K562 (cell line): ENCODE results near the gene ITGBL1. TPM values are rescaled to one million over a fixed set of nuclear protein-coding genes. Genes with fewer than 3 reads are reported as not detected.

Experiments
- ATAC-seq: fragments of 200-7000 bp; cut with Tn5 transposase; 3 replicates; pipeline ENCODE4 v1.9.1; 2020; ENCODE audit warnings: moderate library complexity
- BruUV-seq: library from RNA; stranded (reverse); fragments of 400-500 nt; replicated peaks from 2 replicates; lab custom pipeline; 2021; lab: Mats Ljungman, UMichigan
- CTCF ChIA-PET: fragments of 300-600 bp; formaldehyde crosslinking; extraction: SDS; loops from one replicate; lab custom pipeline; 2021; ENCODE audit warnings: low intra/inter-chr PET ratio; lab: Yijun Ruan, JAX
- POLR2A ChIA-PET: fragments of 300-600, 350-650 bp; sonication (Branson Sonifier 250); formaldehyde crosslinking; extraction: SDS; loops from one replicate; lab custom pipeline; 2021; ENCODE audit warnings: antibody characterized with exemption, inconsistent platforms; lab: Yijun Ruan, JAX
- DNase-seq, 4 experiments: peaks; one replicate each; pipeline versions ENCODE4 v3.0.0 to v3.0.0-alpha.2; 2011 to 2018; ENCODE audit warnings: low spot score in 3 of 4, mixed read lengths in 3 of 4; ENCODE audit errors: extremely low read depth in 1 of 4
- FAIRE-seq: peaks from 2 replicates; lab custom pipeline; 2011; peaks lifted over from hg19 to GRCh38; lab: Jason Lieb, UNC
- H2AFZ ChIP-seq: 2 replicates; pipeline ENCODE4 v1.6.0; 2011; ENCODE audit warnings: low read depth, low read length, control low read depth, inconsistent platforms
- H3K27ac ChIP-seq: fragments of 200-600 bp; 3 replicates; pipeline ENCODE4 v1.8.0; 2011; ENCODE audit warnings: low read depth, mild to moderate bottlenecking, control low read depth, inconsistent platforms, low read length, moderate library complexity, mixed read lengths; ENCODE audit errors: extremely low read depth
- H3K27me3 ChIP-seq, 2 experiments: fragments of 300-600 bp in 1 of 2; 2 replicates in 1 of 2; 3 replicates in 1 of 2; pipeline versions ENCODE4 v1.6.0 to v1.8.0; 2011; ENCODE audit warnings: inconsistent platforms in 2 of 2, low read length in 2 of 2, mild to moderate bottlenecking in 1 of 2, mixed read lengths in 1 of 2, moderate library complexity in 1 of 2; ENCODE audit not compliant: control insufficient read depth in 2 of 2, insufficient read depth in 2 of 2
- H3K36me3 ChIP-seq: fragments of 300-600 bp; 3 replicates; pipeline ENCODE4 v1.8.0; 2011; ENCODE audit warnings: mild to moderate bottlenecking, low read length, inconsistent platforms; ENCODE audit not compliant: control insufficient read depth, insufficient read depth
- H3K4me1 ChIP-seq, 2 experiments: fragments of 200-600 bp in 1 of 2; replicated peaks in 1 of 2; 2 replicates in 1 of 2; 3 replicates in 1 of 2; pipeline versions ENCODE4 v1.5.1 to v1.8.0; 2011; ENCODE audit warnings: inconsistent platforms in 2 of 2, low read length in 2 of 2, mild to moderate bottlenecking in 1 of 2, mixed read lengths in 1 of 2, moderate library complexity in 1 of 2; ENCODE audit not compliant: control insufficient read depth in 2 of 2, insufficient read depth in 2 of 2
- H3K4me2 ChIP-seq: 2 replicates; pipeline ENCODE4 v1.6.1; 2011; ENCODE audit warnings: low read length, control low read depth, inconsistent platforms, mixed read lengths; ENCODE audit not compliant: insufficient read depth
- H3K4me3 ChIP-seq: fragments of 200-600 bp; sonication (generic), shearing (Covaris generic); 2 replicates; pipeline ENCODE4 v1.5.1; 2016; ENCODE audit warnings: control low read depth, inconsistent platforms
- H3K79me2 ChIP-seq: fragments of 200-600 bp; 3 replicates; pipeline ENCODE4 v1.8.0; 2011; ENCODE audit warnings: low read length, inconsistent platforms; ENCODE audit not compliant: control insufficient read depth, insufficient read depth
- H3K9ac ChIP-seq, 2 experiments: 2 replicates each; pipeline versions ENCODE4 v1.6.0 to v1.6.1; 2011; ENCODE audit warnings: low read depth in 2 of 2, low read length in 2 of 2, control low read depth in 1 of 2, inconsistent platforms in 1 of 2, mild to moderate bottlenecking in 1 of 2, mixed read lengths in 1 of 2; ENCODE audit not compliant: insufficient read depth in 1 of 2
- H3K9me1 ChIP-seq: one replicate; pipeline ENCODE4 v1.6.0; 2011; ENCODE audit warnings: inconsistent platforms, mild to moderate bottlenecking, low read length, moderate library complexity; ENCODE audit not compliant: control insufficient read depth, insufficient read depth
- H3K9me3 ChIP-seq: replicated peaks from 2 replicates; pipeline ENCODE4 v1.5.1; 2011; ENCODE audit warnings: low read depth, low read length, inconsistent platforms; ENCODE audit not compliant: control insufficient read depth, insufficient read depth
- H4K20me1 ChIP-seq: replicated peaks from 2 replicates; pipeline ENCODE4 v1.6.1; 2011; ENCODE audit warnings: low read length, inconsistent platforms, mixed read lengths; ENCODE audit not compliant: control insufficient read depth, insufficient read depth
- CBX5 ChIP-seq: IDR thresholded peaks from 2 replicates; pipeline ENCODE4 v1.6.1; 2014; ENCODE audit warnings: low read depth, borderline replicate concordance
- DLX4 ChIP-seq: fragments of 250-450 bp; sonication (Bioruptor Pico); IDR thresholded peaks from 2 replicates; pipeline ENCODE4 v1.6.1; 2021; ENCODE audit warnings: mild to moderate bottlenecking
- NCOA6 ChIP-seq: fragments of 450-650 bp; IDR thresholded peaks from 2 replicates; pipeline ENCODE4 v1.6.1; 2017; ENCODE audit warnings: mild to moderate bottlenecking
- POLR2A ChIP-seq: fragments of 450-650 bp; conservative IDR thresholded peaks from 2 replicates; pipeline ENCODE4 v1.6.1; 2016
- SRSF1 ChIP-seq: fragments of 200-400 bp; formaldehyde crosslinking; IDR thresholded peaks from 2 replicates; pipeline ENCODE4 v1.6.1; 2017; ENCODE audit warnings: mild to moderate bottlenecking, low read depth, low read length, moderate library complexity
- WHSC1 ChIP-seq: IDR thresholded peaks from one replicate; pipeline ENCODE4 v1.6.1; 2012; ENCODE audit warnings: low read length, control low read depth, inconsistent platforms
- ZFX ChIP-seq: sonication (generic); formaldehyde crosslinking; IDR thresholded peaks from 2 replicates; pipeline ENCODE4 v1.8.0; 2022; ENCODE audit warnings: mild to moderate bottlenecking, missing genetic modification reagents, moderate library complexity
- ZNF830 ChIP-seq: fragments of 250-450 bp; sonication (Bioruptor Pico); IDR thresholded peaks from 2 replicates; pipeline ENCODE4 v1.5.0; 2021; ENCODE audit warnings: mild to moderate bottlenecking
- WGBS: fragments of 100-300 bp; shearing (Covaris generic); methylation state at CpG from one replicate; pipeline ENCODE4 v1.1.6; 2016; ENCODE audit warnings: low coverage, mixed read lengths; ENCODE audit not compliant: insufficient coverage; ENCODE audit errors: missing lambda C conversion rate; 5-methylcytosine and 5-hydroxymethylcytosine counted together
- in situ Hi-C: fragments of 300-500 bp; cut with MboI; formaldehyde crosslinking; loops from 4 replicates; pipeline ENCODE4 v1.15.0; 2018; ENCODE audit warnings: inconsistent platforms, mixed read lengths
- intact Hi-C: fragments of 100-400 bp; cut with micrococcal nuclease; formaldehyde crosslinking; loops from 2 replicates; pipeline ENCODE4 v1.14.2; 2022
- polyA plus RNA-seq, 8 experiments: library from polyadenylated mRNA; depleted of rRNA in 4 of 8; stranded (reverse) in 5 of 8; unstranded in 3 of 8; fragments of >200 nt; fragmentation: Nextera tagmentation in 2 of 8; fragmentation: Illumina TruSeq in 1 of 8; extraction: Ambion mirVana in 2 of 8; extraction: Trizol in 1 of 8; gene quantifications; 2 replicates each; pipeline versions ENCODE4 v1.2.1 to v1.2.3, GENCODE V29; 2011 to 2014; ENCODE audit warnings: inconsistent platforms in 1 of 8, missing spikeins in 1 of 8
- total RNA-seq, 7 experiments: library from RNA; depleted of rRNA in 6 of 7; stranded (reverse); fragments of >200 nt in 6 of 7; fragmentation: Illumina TruSeq in 2 of 7; extraction: Trizol in 2 of 7; gene quantifications; 2 replicates each; pipeline versions ENCODE4 v1.2.1 to v1.2.3, GENCODE V29; 2011 to 2021; ENCODE audit warnings: low replicate concordance in 1 of 7
- TF ChIP-seq, protein P1 (sequence below): fragments of 250-450 bp; sonication (Bioruptor Pico); IDR thresholded peaks from 2 replicates; pipeline ENCODE4 v1.5.0; 2020; ENCODE audit warnings: mild to moderate bottlenecking, borderline replicate concordance
- TF ChIP-seq, protein P2 (sequence below), 2 experiments: fragments of 450-650 bp; formaldehyde crosslinking in 1 of 2; IDR thresholded peaks; 2 replicates each; pipeline versions ENCODE4 v1.4.0 to v1.6.1; 2014 to 2020; ENCODE audit warnings: mild to moderate bottlenecking in 2 of 2, borderline replicate concordance in 1 of 2, low read depth in 1 of 2

Gene ITGBL1
- total and polyA plus RNA-seq, 9 of the 15 experiments (the other 6 are each of a cell fraction or from before 2014, with no cell fraction given) = 0.04 to 0.73 (median 0.32) TPM; not detected in 1

GRCh38 chr13:101686003-101686402 lies 233.5 kb downstream of the ITGBL1 start:
- CTCF ChIA-PET = no interaction called here
- 8% methylated on average over 2 of the region's 2 CpGs for WGBS
- intact Hi-C loops = no loop called here
- TF ChIP-seq WHSC1 (no peak), ZFX (CRISPR knock-in tag) (no peak), ZNF830 (CRISPR knock-in tag) (no peak), DLX4 (CRISPR knock-in tag) (no peak), CBX5 (no peak), POLR2A (no peak), SRSF1 (no peak), NCOA6 (no peak)
- TF ChIP-seq, protein P1, sequence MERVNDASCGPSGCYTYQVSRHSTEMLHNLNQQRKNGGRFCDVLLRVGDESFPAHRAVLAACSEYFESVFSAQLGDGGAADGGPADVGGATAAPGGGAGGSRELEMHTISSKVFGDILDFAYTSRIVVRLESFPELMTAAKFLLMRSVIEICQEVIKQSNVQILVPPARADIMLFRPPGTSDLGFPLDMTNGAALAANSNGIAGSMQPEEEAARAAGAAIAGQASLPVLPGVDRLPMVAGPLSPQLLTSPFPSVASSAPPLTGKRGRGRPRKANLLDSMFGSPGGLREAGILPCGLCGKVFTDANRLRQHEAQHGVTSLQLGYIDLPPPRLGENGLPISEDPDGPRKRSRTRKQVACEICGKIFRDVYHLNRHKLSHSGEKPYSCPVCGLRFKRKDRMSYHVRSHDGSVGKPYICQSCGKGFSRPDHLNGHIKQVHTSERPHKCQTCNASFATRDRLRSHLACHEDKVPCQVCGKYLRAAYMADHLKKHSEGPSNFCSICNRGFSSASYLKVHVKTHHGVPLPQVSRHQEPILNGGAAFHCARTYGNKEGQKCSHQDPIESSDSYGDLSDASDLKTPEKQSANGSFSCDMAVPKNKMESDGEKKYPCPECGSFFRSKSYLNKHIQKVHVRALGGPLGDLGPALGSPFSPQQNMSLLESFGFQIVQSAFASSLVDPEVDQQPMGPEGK = no peak
- TF ChIP-seq, protein P2, sequence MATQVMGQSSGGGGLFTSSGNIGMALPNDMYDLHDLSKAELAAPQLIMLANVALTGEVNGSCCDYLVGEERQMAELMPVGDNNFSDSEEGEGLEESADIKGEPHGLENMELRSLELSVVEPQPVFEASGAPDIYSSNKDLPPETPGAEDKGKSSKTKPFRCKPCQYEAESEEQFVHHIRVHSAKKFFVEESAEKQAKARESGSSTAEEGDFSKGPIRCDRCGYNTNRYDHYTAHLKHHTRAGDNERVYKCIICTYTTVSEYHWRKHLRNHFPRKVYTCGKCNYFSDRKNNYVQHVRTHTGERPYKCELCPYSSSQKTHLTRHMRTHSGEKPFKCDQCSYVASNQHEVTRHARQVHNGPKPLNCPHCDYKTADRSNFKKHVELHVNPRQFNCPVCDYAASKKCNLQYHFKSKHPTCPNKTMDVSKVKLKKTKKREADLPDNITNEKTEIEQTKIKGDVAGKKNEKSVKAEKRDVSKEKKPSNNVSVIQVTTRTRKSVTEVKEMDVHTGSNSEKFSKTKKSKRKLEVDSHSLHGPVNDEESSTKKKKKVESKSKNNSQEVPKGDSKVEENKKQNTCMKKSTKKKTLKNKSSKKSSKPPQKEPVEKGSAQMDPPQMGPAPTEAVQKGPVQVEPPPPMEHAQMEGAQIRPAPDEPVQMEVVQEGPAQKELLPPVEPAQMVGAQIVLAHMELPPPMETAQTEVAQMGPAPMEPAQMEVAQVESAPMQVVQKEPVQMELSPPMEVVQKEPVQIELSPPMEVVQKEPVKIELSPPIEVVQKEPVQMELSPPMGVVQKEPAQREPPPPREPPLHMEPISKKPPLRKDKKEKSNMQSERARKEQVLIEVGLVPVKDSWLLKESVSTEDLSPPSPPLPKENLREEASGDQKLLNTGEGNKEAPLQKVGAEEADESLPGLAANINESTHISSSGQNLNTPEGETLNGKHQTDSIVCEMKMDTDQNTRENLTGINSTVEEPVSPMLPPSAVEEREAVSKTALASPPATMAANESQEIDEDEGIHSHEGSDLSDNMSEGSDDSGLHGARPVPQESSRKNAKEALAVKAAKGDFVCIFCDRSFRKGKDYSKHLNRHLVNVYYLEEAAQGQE (IDR thresholded peaks at IDR 0.05; ENCODE audit: borderline replicate concordance) = no peak
- TF ChIP-seq, protein P2 (CRISPR knock-in tag; IDR thresholded peaks at IDR 0.05; ENCODE audit: low read depth) = no peak

More at GRCh38 chr13:101686003-101686402, 233.5 kb downstream of the ITGBL1 start:
- Histone ChIP-seq H3K36me3 (no peaks in the 10 kb centered on the region), H3K27me3 (no peaks in the 10 kb centered on the region), H3K79me2 (no peaks in the 10 kb centered on the region), H2AFZ (no peak overlapping the region), H3K27ac (no peak overlapping the region), H3K4me2 (no peak overlapping the region), H3K4me1 (no peaks in the 10 kb centered on the region), H3K4me3 (no peak overlapping the region), H3K9me1 (no peaks in the 10 kb centered on the region), H3K9ac (no peak overlapping the region), H3K9me3 (no peaks in the 10 kb centered on the region), H4K20me1 (no peaks in the 10 kb centered on the region)
- FAIRE-seq (no peak), ATAC-seq (no peak), DNase-seq (no peak)
- in situ Hi-C loops = no loop called here
- POLR2A ChIA-PET = no interaction called here
- no TSS peak for BruUV-seq
